DOHH2 (cell line): Measurements from ENCODE around the gene PDE6D.

Experiments used
- EZH2phosphoT487 ChIP-seq: fragments of 200-600 bp; sonication (generic); IDR thresholded peaks from 2 replicates; pipeline ENCODE4 v1.6.1; 2017; ENCODE audit warnings: borderline replicate concordance, mild to moderate bottlenecking, antibody characterized with exemption, low read length, moderate library complexity, mixed read lengths
- TF ChIP-seq, protein P1 (sequence below): fragments of 200-600 bp; sonication (generic); IDR thresholded peaks from one replicate; pipeline ENCODE4 v1.5.1; 2014; ENCODE audit warnings: antibody characterized with exemption, mild to moderate bottlenecking, low read depth, low read length; ENCODE audit not compliant: poor library complexity, severe bottlenecking

DNA sequence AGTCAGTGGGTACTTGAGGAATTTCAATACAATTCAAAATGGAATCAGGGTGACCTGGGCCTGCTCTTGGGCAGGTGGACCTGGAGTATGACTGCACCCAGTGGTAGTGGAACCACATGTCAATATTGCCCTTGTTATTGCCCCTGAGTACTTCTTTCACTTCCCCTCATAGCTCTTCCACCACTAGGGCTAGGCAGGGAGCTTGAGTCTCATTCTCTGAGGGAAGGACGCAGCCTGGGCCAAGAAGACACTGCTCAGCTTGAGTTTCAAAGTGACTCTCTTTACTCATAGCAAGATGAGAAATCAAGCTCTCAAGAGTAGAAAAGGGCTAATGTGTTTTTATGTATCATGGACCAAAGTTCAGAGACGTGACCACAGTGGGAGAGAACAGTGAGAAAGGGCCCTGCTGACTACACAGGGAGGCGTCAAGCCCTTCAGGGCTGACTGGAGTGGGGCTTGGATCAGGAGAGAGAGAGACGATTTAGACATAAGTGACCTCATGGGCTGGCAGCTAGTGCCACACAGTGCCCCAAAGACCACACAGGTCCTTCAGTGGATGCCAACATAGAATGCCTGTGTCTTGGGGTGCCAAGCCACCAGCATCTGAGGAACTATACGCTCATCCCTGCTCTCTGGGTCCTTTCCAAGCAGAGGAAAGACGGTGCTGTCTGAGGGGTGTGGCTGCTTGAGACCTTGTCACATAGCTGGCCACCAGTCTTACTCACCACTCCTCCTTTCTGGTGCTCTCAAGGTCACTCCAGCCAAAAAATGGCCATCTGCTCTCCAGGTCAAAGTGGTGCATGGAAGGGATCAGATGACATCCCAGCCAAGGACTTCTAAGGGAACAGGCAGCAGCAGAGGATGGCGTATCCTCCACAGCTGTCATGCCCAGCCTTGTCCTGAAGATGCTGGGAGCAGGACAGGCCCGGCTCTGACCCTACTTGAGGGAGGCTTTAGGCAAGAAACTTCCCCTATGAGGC is 59.8 kb downstream of the PDE6D start:
- TF ChIP-seq, protein P1, sequence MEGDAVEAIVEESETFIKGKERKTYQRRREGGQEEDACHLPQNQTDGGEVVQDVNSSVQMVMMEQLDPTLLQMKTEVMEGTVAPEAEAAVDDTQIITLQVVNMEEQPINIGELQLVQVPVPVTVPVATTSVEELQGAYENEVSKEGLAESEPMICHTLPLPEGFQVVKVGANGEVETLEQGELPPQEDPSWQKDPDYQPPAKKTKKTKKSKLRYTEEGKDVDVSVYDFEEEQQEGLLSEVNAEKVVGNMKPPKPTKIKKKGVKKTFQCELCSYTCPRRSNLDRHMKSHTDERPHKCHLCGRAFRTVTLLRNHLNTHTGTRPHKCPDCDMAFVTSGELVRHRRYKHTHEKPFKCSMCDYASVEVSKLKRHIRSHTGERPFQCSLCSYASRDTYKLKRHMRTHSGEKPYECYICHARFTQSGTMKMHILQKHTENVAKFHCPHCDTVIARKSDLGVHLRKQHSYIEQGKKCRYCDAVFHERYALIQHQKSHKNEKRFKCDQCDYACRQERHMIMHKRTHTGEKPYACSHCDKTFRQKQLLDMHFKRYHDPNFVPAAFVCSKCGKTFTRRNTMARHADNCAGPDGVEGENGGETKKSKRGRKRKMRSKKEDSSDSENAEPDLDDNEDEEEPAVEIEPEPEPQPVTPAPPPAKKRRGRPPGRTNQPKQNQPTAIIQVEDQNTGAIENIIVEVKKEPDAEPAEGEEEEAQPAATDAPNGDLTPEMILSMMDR: peak; percentile 43
- no peak for TF ChIP-seq EZH2phosphoT487
